GF-D8 (cell line): ENCODE measurements around the gene AHDC1.
"Not testable (repeated sequence)": the region's sequence is repeated elsewhere in the genome, so short reads cannot be mapped to it uniquely, and the experiment has no call there.

ENCODE experiments used
- DNase-seq: peaks from one replicate; lab custom pipeline; 2025; lab: John Stamatoyannopoulos, UW

AHDC1 gene, protein sequence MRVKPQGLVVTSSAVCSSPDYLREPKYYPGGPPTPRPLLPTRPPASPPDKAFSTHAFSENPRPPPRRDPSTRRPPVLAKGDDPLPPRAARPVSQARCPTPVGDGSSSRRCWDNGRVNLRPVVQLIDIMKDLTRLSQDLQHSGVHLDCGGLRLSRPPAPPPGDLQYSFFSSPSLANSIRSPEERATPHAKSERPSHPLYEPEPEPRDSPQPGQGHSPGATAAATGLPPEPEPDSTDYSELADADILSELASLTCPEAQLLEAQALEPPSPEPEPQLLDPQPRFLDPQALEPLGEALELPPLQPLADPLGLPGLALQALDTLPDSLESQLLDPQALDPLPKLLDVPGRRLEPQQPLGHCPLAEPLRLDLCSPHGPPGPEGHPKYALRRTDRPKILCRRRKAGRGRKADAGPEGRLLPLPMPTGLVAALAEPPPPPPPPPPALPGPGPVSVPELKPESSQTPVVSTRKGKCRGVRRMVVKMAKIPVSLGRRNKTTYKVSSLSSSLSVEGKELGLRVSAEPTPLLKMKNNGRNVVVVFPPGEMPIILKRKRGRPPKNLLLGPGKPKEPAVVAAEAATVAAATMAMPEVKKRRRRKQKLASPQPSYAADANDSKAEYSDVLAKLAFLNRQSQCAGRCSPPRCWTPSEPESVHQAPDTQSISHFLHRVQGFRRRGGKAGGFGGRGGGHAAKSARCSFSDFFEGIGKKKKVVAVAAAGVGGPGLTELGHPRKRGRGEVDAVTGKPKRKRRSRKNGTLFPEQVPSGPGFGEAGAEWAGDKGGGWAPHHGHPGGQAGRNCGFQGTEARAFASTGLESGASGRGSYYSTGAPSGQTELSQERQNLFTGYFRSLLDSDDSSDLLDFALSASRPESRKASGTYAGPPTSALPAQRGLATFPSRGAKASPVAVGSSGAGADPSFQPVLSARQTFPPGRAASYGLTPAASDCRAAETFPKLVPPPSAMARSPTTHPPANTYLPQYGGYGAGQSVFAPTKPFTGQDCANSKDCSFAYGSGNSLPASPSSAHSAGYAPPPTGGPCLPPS (N-terminal part only)

DNA sequence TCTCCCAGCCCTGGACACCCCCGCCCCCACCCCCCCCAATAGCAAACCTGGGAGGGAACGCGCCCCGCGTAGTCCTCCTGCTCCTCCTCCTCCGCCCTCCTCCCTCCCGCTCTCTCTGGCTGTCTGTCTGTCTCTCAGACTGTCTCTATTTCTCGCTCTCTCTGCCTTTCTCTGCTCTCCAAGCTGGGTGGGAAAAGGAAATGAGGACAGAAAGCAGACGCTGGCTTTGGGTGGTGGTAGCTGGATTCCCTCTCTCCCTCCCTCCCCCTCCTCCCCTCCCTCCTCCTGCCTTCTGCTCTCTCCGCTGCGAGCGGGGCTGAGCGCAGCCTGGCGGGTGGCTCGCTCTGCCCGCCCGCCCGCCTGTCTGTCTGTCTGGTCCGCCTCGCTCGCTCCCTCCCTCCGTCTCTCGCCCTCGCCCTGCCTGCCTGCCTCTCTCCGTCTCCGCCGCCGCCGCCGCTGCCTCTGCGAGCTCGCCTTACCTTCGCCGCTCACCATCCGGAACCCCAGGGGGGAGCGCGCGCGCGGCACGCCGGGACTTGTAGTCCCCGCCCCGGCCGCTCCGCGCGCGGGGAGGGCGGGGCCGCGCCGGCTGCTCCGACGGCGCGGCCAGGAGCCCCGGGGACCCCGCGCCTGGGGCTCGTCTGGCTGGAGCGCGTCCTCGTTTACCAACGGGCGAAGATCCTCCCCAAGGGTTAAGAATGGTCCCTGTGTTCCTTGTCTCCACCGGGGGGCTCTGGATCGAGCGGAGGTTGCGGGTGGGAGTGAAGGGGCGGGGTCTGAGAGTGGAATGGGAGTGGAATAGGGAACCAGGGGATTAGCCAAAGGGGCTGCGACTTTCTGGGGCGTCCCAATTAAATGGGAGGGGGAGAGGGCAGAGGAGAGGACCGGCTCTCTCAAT lies at the start of gene AHDC1:
Gene AHDC1 (minus strand): TSS at position 464 of the 898 bp plus-strand sequence. CDS start 52,029 bp downstream, outside the sequence.
- DNase-seq: peak; percentile 62

DNA sequence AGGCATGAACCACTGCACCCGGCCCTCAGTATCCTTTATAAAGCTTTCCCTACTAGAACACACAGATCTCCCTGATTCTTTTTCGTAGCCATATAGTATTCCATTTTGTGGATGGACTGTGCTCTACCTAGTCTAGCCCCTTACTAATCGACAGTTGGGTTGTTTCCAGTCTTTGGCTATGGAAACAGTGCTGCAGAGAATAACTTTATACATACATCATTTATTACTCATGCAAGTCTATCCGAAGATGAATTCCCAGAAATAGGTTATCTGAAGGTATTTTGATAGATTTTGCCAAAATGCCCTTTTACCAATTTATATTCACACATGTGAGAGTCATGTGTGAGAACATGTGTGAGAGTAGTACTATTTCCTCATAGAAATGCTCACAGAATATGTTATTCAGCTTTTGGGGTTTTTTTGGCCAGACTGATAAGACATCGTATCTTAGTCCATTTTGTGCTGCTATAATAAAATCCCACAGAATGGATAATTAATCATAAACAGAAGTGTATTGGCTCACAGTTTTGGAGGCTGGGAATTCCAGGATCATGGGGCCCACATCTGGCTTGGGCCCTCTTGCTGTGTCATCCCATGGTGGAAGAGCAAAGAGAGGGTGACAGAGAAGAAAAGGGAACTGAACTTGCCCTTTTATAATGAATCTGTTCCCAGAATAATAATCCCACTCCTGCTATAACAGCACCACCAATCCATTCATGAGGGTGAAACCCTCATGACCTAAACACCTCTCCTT lies 48.3 kb upstream of the AHDC1 start:
- no peak for DNase-seq

DNA sequence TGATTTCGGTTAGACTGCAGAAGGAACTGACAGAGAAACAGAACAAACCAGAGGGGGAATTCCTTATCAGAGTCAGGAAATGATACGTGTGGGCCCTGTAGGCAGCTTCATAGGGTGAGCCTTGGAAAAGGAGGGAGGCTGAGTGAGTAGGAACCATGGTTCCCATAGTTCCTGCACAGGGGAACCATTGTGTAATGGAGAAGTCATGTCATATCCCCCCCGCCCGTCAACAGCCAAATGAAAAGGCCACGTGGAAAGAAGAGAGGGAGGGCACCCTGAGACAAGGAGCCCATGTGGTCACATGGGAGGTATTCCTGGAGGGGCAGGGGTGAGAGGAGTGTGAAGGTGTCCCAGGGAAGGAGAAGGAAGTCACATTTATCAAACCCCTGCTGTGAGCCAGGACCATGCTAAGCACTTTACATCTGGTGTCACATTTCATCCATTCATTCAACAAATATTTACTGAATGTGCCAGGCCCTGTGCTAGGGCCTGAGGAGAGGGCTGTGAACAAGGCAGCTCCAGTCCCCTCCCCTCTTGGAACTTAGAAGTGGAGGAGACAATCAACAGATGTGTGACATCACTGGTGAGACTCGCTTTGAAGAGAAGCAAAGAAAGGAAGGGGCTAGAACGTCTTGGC lies 46.7 kb upstream of the AHDC1 start:
- peak; percentile 57 for DNase-seq

DNA sequence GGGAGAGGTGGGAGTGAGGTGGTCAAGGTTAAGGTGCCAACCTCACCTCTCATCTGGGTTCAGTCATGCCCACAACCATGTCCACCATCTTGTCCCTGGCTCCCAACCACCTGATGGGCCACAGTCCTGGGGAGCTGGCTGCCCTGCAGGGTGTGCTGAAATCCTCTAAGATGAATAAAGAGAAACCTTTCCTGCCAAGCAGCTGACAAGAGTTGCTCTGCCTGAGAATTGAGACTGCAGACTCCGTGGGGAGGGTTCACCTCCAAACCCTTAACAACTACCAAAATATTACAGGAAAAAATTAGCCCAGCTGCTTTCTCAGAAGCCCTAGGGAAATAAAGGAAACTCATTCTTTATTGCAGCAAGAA lies 46.2 kb upstream of the AHDC1 start:
- no peak for DNase-seq

DNA sequence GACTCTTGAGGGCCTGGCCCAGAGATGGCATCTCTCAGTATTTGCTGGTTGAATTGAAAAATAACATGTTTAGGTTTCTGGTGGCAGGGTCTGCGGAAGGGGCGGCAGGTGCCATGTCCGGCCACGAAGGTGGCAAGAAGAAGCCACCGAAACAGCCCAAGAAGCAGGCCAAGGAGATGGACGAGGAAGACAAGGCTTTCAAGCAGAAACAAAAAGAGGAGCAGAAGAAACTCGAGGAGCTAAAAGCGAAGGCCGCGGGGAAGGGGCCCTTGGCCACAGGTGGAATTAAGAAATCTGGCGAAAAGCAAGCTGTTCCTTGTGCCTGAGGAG lies 45.3 kb upstream of the AHDC1 start:
- no peak for DNase-seq

DNA sequence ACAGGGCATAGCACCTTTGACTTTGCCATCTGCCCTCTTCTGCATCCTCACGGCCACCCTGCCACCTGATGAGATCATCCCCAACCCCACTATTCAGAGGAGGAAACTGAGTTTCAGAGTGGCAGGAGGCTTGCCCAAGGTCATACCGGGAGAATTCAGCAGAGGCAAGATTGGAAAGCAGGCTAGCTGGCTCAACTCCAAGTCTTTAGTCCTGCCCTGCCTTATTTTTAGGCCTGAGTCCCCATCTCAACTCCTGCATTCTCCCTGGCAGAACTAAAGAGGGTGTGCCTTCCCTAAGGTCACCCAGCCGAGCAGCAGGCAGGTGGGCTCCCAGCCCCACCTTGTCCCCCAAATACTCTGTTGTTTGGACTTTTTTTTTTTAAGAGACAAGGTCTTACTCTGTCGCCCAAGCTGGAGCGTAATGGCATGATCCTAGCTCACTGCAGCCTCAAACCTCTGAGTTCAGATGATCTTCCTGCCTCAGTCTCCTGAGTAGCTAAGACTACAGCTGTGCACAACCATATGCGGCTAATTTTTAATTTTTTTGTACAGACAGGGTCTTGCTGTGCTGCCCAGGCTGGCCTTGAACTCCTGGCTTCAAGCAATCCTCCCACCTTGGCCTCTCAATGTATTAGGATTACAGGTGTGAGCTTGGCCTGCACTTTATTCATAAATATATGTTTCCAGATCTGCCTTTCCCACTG lies 44.8 kb upstream of the AHDC1 start:
- DNase-seq: no peak

DNA sequence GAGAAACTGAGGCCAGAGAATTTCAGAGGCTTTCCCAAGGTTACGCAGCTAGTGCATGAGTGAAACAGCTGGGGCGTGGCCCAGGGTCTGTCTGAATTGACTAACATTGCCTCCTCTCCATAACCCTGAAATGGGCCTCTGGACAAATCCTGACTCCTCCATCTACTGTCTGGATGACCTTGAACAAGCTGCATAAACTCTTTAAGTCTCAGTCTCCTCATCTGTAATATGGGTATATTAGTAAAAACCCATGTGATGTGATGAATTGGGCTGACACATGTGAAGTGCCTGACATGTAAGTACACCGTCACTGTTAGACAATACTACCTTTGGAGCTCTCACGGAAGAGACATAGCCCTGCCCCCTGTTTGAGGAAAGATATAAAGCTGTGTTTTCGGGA lies 43.4 kb upstream of the AHDC1 start:
- DNase-seq: no peak

DNA sequence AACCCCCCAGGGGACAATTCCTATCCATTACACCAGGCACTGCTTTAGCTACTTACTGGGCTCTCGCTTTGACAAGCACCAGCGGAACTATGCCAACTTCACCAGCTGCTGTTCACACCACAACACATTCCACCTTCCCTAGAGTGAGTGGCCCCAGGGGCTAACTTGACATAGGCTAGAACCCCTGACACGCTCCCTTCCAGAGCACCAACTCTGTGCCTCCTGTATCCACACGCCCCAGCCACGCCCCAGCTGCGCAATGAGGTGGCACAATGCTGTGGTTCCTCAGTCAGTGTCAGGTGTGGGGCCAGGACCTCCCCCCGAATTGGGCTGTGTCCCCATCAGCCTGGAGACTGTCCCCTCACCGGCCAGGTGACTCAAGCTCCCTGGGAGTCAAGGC lies 42.7 kb upstream of the AHDC1 start:
- no peak for DNase-seq

DNA sequence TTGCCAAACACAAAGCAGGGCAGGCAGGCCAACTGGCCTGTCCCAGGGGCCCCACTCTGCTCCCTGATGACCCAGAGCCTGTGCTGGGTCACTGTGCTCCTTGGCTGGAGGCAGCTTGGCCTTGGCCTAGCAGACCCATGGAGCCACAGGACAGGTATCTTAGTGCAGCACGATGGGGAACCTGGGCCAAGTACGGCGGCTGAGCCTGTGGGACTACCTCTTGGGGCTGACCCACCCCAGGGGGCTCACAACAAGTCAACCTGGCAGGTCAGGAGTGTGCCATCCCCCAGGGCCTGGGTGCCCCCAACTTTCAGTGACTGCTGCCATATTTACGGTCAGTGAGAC lies 41.1 kb upstream of the AHDC1 start:
- DNase-seq: no peak

DNA sequence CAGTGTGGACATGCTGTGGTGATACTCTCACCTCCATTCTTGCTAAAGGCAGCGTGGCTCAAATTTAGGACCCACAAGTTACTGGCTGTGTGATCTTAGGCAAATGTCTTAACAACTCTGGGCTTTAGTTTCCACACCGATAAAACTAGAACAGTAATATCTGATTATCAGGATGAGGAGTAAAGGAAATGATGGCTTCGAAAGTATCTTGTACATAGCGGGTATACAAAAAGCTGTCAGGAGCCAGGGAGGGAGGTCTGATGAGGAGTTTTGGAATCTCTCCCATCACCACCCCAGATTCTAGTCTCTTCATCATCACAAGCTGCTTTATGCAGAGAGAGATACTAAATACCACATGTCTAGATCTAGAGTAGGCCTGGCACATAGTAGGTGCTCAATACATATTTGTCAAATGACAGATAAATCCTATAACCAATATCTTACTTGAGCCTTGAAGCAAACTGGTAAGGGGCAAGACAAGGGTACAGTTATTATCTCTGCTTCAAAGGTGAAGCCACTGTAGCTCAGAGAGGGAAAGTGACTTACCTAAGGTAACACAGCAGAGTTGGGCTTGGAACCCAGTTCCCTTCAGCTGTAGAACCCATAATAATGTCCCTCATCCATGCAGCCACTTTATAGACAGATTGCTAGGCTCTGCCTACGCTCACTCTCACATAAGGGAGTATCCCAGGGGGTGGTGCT lies 40.6 kb upstream of the AHDC1 start:
- DNase-seq: no peak

DNA sequence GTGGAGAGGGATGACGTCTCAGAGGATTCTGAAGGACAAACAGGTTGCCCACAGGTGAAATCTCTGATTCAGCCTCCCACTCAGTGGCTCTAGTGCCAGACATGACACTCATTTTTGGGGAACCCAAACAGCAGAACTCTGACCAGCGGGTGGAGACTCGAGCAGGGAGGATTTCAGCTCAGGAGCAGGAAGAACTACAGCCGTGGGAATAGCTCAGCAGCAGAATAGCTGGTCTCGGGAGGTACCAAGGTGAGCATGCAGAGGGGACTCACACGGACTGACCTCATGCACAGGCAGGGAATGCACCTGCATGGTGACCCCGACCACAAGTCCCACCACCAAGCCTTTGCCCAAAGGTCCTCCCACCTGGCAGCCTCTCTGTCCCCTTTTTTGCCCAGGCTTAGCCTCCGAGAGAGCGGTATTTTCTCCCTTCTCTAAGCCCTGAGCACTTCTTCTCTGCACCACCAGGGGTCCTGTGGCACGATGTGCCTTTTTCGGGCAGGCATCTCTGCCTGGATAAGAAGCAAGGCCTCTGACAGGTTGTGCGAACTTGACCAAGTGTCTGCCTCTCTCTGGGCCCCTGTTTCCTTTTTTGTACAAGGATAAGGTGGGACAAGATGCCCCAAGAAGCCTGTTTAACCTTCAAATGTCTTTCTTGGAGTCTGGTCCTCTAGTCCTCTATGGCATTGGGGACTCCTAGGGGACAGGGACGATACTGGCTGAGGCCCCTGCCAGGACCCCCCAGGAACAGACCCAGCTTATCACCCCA lies 39.8 kb upstream of the AHDC1 start:
- peak; percentile 19 for DNase-seq

DNA sequence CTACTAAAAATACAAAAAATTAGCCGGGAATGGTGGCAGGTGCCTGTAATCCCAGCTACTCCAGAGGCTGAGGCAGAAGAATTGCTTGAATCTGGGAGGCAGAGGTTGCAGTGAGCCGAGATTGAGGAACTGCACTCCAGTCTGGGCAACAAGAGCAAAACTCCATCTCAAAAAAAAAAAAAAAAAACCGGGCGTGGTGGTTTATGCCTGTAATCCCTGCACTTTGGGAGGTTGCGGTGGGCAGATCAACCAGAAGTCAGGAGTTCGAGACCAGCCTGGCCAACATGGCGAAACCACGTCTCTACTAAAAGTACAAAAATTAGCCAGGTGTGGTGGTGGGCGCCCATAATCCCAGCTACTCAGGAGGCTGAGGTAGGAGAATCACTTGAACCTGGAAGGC lies 36.6 kb upstream of the AHDC1 start:
- not testable (repeated sequence) for DNase-seq

DNA sequence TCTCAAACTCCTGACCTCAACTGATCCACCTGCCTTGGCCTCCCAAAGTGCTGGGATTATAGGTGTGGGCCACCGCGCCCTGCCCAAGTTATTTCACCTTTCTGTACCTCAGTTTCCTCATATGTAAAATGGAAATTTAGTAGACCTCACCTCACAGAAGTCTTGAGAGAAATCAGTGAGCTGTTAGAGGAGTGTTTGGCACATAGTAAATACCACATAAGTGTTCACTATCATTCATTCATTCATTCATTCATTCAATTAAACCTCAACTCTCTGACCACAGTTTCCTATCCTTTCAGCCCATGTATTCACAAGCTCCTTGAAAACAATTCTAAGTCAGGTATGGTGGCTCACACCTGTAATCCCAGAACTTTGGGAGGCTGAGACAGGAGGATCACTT lies 34.9 kb upstream of the AHDC1 start:
- no peak for DNase-seq

DNA sequence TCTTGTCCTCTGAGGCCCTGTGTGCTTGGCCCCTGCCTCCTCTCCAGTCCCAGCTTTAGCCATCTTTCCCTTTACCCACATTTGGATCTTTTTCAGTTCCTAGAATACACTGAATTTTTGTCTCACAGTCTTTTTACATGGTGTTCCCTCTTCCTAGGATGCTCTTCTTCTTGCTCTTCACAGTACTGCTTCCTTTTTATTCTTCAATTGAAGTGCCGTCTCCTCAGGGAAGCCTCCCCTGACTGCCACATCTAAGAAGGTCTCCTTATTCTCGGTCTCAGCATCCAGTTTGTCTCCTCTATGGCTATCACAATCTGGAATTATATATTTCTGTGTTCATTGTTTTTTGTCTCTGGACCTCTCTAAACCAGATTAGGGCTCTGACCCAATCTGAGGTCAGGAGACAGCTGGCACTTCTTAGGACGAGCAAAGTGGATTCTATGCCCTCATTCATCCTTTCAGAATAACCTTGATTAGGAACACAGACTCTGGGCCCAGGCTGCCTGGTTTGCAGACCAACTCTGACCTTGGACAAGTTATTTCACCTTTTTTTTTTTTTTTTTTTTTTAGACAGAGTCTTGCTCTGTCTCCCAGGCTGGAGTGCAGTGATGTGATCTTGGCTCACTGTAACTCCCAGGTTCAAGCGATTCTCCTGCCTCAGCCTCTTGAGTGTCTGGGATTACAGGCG lies 34.2 kb upstream of the AHDC1 start:
- DNase-seq: no peak

DNA sequence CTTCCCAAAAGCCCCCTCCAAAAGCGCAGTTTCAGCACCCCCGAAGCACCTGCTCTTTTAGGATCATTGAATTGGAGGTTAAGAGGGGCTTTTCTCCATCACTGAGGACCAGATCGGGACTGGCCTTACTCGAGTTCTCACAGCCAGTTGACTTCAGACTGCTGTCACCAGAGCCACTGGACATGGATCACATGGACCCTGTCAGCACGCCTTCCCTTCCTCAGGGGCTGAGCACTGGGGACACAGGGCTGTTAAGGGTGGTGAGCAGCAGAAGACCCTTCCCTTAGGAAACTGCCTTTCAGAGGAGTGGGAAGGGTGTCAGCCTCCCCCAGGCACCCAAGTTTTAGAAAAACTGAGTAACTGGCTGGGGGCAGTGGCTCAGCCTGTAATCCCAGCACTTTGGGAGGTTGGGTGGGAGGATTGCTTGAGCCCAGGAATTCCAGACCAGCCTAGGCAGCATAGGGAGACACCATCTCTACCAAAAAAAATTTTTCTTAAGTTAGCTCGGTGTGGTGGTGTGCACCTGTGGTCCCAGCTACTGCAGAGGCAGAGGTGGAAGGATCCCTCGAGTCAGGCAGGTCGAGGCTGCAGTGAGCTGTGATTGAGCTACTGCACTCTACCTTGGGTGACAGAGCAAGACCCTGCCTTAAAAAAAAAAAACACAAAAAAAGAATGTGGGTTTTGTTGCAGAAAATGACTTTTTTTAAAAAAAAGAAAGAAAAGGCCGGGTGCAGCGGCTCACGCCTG lies 31.6 kb upstream of the AHDC1 start:
- no peak for DNase-seq

DNA sequence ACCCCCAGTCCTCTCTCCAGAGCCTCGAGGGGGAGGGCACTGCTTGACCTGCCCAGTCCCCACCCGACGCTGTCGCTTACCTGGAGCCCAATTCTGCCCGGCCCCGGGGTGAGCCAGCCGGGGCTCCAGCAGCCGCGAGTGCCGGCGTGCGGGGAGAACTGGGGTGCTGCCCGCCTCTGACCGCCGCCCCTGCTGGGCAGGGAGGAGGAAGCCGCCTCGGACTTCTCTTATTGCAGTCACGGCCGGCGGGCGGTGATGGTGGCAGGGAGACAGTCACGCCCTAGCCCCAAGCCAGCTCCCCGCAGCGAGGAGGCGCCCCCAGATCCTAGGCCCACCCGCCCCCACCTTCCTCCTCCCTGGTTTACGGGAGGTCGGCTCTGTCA lies 31.0 kb upstream of the AHDC1 start, which contains the start of gene FGR:
Gene FGR (minus strand): TSS at position 201 of the 383 bp plus-strand sequence. CDS start 11,269 bp downstream, outside the sequence.
- no peak for DNase-seq
